NCI-H2107 treated with DMSO at 0.1 percent for 48 hours (cell line): ENCODE results near the gene UPF1.
A peak's percentile ranks its signal among the peaks of the same experiment; 100 is the strongest.

ENCODE experiments used
- DNase-seq: peaks from one replicate; lab custom pipeline; 2025; ENCODE audit not compliant: unreplicated experiment; lab: John Stamatoyannopoulos, UW

UPF1 gene

GRCh38 chr19:18831524-18832305 lies at the start of gene UPF1:
Gene UPF1 (plus strand): TSS chr19:18831959. CDS start chr19:18832210, 251 bp downstream.
- peak; percentile 67 for DNase-seq

- no peak for DNase-seq
Observed at GRCh38 chr19:18782559-18783225, 49.1 kb upstream of the UPF1 start.

GRCh38 chr19:18783958-18784785 lies 47.6 kb upstream of the UPF1 start:
- no peak for DNase-seq

- DNase-seq, result no peak
Observed at GRCh38 chr19:18784786-18785120, 47.0 kb upstream of the UPF1 start.

GRCh38 chr19:18785179-18786124 lies 46.3 kb upstream of the UPF1 start:
- no peak for DNase-seq

GRCh38 chr19:18788529-18789421 lies 43.0 kb upstream of the UPF1 start:
- DNase-seq, result no peak

GRCh38 chr19:18789422-18789869 lies 42.3 kb upstream of the UPF1 start:
- DNase-seq, result no peak

- no peak for DNase-seq
Observed at GRCh38 chr19:18789883-18790565, 41.7 kb upstream of the UPF1 start.

- no peak for DNase-seq
Observed at GRCh38 chr19:18790566-18791314, 41.0 kb upstream of the UPF1 start, which contains the start of gene COMP. Gene COMP (minus strand): TSS chr19:18791305. CDS start chr19:18791269, 36 bp downstream.

GRCh38 chr19:18791315-18791678 lies 40.5 kb upstream of the UPF1 start:
- DNase-seq, result no peak

- DNase-seq, result no peak
Observed at GRCh38 chr19:18792661-18793060, 39.1 kb upstream of the UPF1 start.

GRCh38 chr19:18793144-18794028 lies 38.4 kb upstream of the UPF1 start:
- no peak for DNase-seq

- DNase-seq, result no peak
Observed at GRCh38 chr19:18794029-18794313, 37.8 kb upstream of the UPF1 start.

- DNase-seq, result no peak
Observed at GRCh38 chr19:18794692-18795091, 37.1 kb upstream of the UPF1 start.

- no peak for DNase-seq
Observed at GRCh38 chr19:18795540-18795939, 36.2 kb upstream of the UPF1 start.

GRCh38 chr19:18796239-18796638 lies 35.5 kb upstream of the UPF1 start:
- no peak for DNase-seq
